HCT116 (cell line): ENCODE measurements around the gene GSG1L. TPM values are rescaled to one million over a fixed set of nuclear protein-coding genes. Genes with fewer than 3 reads are reported as not detected.

Experiments
- ATAC-seq: fragments of 200-7000 bp; cut with Tn5 transposase; 2 replicates; pipeline ENCODE4 v1.9.1; 2020; ENCODE audit warnings: mild to moderate bottlenecking, moderate library complexity
- BruUV-seq: library from RNA; stranded (reverse); fragments of 400-500 nt; replicated peaks from 2 replicates; lab custom pipeline; 2021; lab: Mats Ljungman, UMichigan
- CTCF ChIA-PET: fragments of 300-600 bp; sonication (Branson Sonifier 250); formaldehyde crosslinking; loops from one replicate; lab custom pipeline; 2021; ENCODE audit warnings: antibody characterized with exemption; lab: Charles Lee
- POLR2A ChIA-PET: fragments of 300-600, 350-600 bp; sonication (Branson Sonifier 250); formaldehyde crosslinking; loops from one replicate; lab custom pipeline; 2021; ENCODE audit warnings: antibody characterized with exemption; lab: Charles Lee
- RAD21 ChIA-PET, 2 experiments: fragments of 300-600 bp; sonication (Branson Sonifier 250); formaldehyde crosslinking; loops; one replicate each; lab custom pipeline; 2023; ENCODE audit warnings: low total read pairs in 2 of 2; ENCODE audit not compliant: uncharacterized antibody in 2 of 2, unreplicated experiment in 2 of 2, low non-redundant PET in 1 of 2; lab: Charles Lee
- DNase-seq: peaks from one replicate; pipeline ENCODE4 v3.0.0-alpha.2; 2010; ENCODE audit warnings: low read depth, low spot score
- H2AFZ ChIP-seq: fragments of 200-600 bp; shearing (Covaris generic), sonication (generic); 2 replicates; pipeline ENCODE4 v1.6.1; 2017; ENCODE audit warnings: low read depth, mixed run types, mixed read lengths, antibody characterized with exemption, low read length; ENCODE audit not compliant: poor library complexity, severe bottlenecking
- H3K27ac ChIP-seq: 2 replicates; pipeline ENCODE4 v1.5.1; 2012; ENCODE audit warnings: low read depth, low read length
- H3K27me3 ChIP-seq: fragments of 200-600 bp; sonication (generic); 2 replicates; pipeline ENCODE4 v1.6.1; 2016; ENCODE audit warnings: mixed run types, low read length, mixed read lengths; ENCODE audit not compliant: insufficient read depth
- H3K36me3 ChIP-seq, 2 experiments: fragments of 200-500 bp in 1 of 2; fragments of 200-600 bp in 1 of 2; sonication (Bioruptor generic) in 1 of 2; sonication (generic) in 1 of 2; 2 replicates each; pipeline versions ENCODE4 v1.5.1 to v1.6.1; 2014 to 2016; ENCODE audit warnings: low read length in 2 of 2, inconsistent platforms in 1 of 2, mixed read lengths in 1 of 2, mixed run types in 1 of 2; ENCODE audit not compliant: insufficient read depth in 2 of 2, control insufficient read depth in 1 of 2
- H3K4me1 ChIP-seq, 2 experiments: fragments of 200-600 bp in 1 of 2; sonication (generic) in 1 of 2; 2 replicates each; pipeline versions ENCODE4 v1.5.1 to v1.6.1; 2012 to 2017; ENCODE audit warnings: low read length in 2 of 2, inconsistent platforms in 1 of 2, mild to moderate bottlenecking in 1 of 2, mixed read lengths in 1 of 2, mixed run types in 1 of 2, moderate library complexity in 1 of 2; ENCODE audit not compliant: insufficient read depth in 2 of 2, control insufficient read depth in 1 of 2
- H3K4me2 ChIP-seq: fragments of 200-600 bp; sonication (generic); 2 replicates; pipeline ENCODE4 v1.6.1; 2017; ENCODE audit warnings: mixed run types, low read length, mixed read lengths
- H3K4me3 ChIP-seq, 2 experiments: fragments of 200-600 bp in 1 of 2; sonication (generic) in 1 of 2; replicated peaks in 1 of 2; 2 replicates each; pipeline ENCODE4 v1.5.1; 2011 to 2016; ENCODE audit warnings: low read length in 2 of 2, control low read depth in 1 of 2, low read depth in 1 of 2, mild to moderate bottlenecking in 1 of 2, mixed read lengths in 1 of 2, mixed run types in 1 of 2
- H3K79me2 ChIP-seq: fragments of 200-600 bp; sonication (generic); 2 replicates; pipeline ENCODE4 v1.6.1; 2017; ENCODE audit warnings: mild to moderate bottlenecking, mixed run types, low read length, moderate library complexity, mixed read lengths; ENCODE audit not compliant: insufficient read depth
- H3K9ac ChIP-seq: fragments of 200-600 bp; sonication (generic); 2 replicates; pipeline ENCODE4 v1.6.1; 2016; ENCODE audit warnings: low read length, mixed read lengths
- H3K9me2 ChIP-seq: fragments of 200-600 bp; sonication (generic), shearing (Covaris generic); 2 replicates; pipeline ENCODE4 v1.6.1; 2017; ENCODE audit warnings: mixed run types, mild to moderate bottlenecking, moderate library complexity; ENCODE audit not compliant: insufficient read depth
- H3K9me3 ChIP-seq, 2 experiments: fragments of 200-500 bp in 1 of 2; fragments of 200-600 bp in 1 of 2; sonication (Bioruptor generic) in 1 of 2; sonication (generic) in 1 of 2; 2 replicates each; pipeline ENCODE4 v1.6.1; 2014 to 2017; ENCODE audit warnings: low read length in 2 of 2, mixed read lengths in 2 of 2, inconsistent platforms in 1 of 2, low read depth in 1 of 2, mild to moderate bottlenecking in 1 of 2, mixed run types in 1 of 2, moderate library complexity in 1 of 2; ENCODE audit not compliant: control insufficient read depth in 1 of 2, insufficient read depth in 1 of 2
- H4K20me1 ChIP-seq: fragments of 200-600 bp; sonication (generic), shearing (Covaris generic); 2 replicates; pipeline ENCODE4 v1.6.1; 2017; ENCODE audit warnings: mixed run types, mild to moderate bottlenecking, moderate library complexity; ENCODE audit not compliant: insufficient read depth
- CBX3 ChIP-seq: IDR thresholded peaks from 2 replicates; pipeline ENCODE4 v1.6.1; 2012; ENCODE audit warnings: low read depth
- CEBPB ChIP-seq: IDR thresholded peaks from 2 replicates; pipeline ENCODE4 v1.6.1; 2012; ENCODE audit warnings: low read depth
- ELF1 ChIP-seq: IDR thresholded peaks from 2 replicates; pipeline ENCODE4 v1.6.1; 2012; ENCODE audit warnings: low read depth, borderline replicate concordance
- EZH2 ChIP-seq: fragments of 200-600 bp; sonication (generic); IDR thresholded peaks from 2 replicates; pipeline ENCODE4 v1.6.1; 2017; ENCODE audit warnings: antibody characterized with exemption, mixed run types
- EZH2phosphoT487 ChIP-seq: fragments of 200-600 bp; IDR thresholded peaks from 2 replicates; pipeline ENCODE4 v1.6.1; 2018; ENCODE audit warnings: antibody characterized with exemption, borderline replicate concordance
- FOSL1 ChIP-seq: IDR thresholded peaks from 2 replicates; pipeline ENCODE4 v1.6.1; 2012; ENCODE audit warnings: low read depth
- POLR2A ChIP-seq: IDR thresholded peaks from 2 replicates; pipeline ENCODE4 v1.7.0; 2011; ENCODE audit warnings: borderline replicate concordance; ENCODE audit not compliant: insufficient read depth, insufficient read length; ENCODE audit errors: extremely low read depth
- POLR2AphosphoS5 ChIP-seq: IDR thresholded peaks from 2 replicates; pipeline ENCODE4 v1.6.1; 2011; ENCODE audit warnings: mild to moderate bottlenecking, low read depth, low read length, moderate library complexity
- SIN3A ChIP-seq: IDR thresholded peaks from 2 replicates; pipeline ENCODE4 v1.6.1; 2012; ENCODE audit warnings: low read depth
- SP1 ChIP-seq: IDR thresholded peaks from 2 replicates; pipeline ENCODE4 v1.6.1; 2012; ENCODE audit warnings: low read depth
- SRF ChIP-seq: IDR thresholded peaks from 2 replicates; pipeline ENCODE4 v1.6.1; 2012; ENCODE audit warnings: low read depth
- TCF7L2 ChIP-seq: IDR thresholded peaks from 2 replicates; pipeline ENCODE4 v1.7.0; 2011; ENCODE audit warnings: borderline replicate concordance, inconsistent platforms; ENCODE audit not compliant: insufficient read depth, insufficient read length; ENCODE audit errors: extremely low read depth
- YY1 ChIP-seq: IDR thresholded peaks from 2 replicates; pipeline ENCODE4 v1.6.1; 2011; ENCODE audit warnings: low read length, low read depth, moderate library complexity, mild to moderate bottlenecking; ENCODE audit not compliant: insufficient replicate concordance; ENCODE audit errors: extremely low read depth
- ZFX ChIP-seq: fragments of 450-650 bp; IDR thresholded peaks from 2 replicates; pipeline ENCODE4 v1.6.1; 2017
- ZNF274 ChIP-seq: fragments of 200-500 bp; sonication (Bioruptor generic); IDR thresholded peaks from 2 replicates; pipeline ENCODE4 v1.6.1; 2014; ENCODE audit warnings: mild to moderate bottlenecking, low read depth, low read length, inconsistent platforms
- intact Hi-C: fragments of 100-400 bp; cut with micrococcal nuclease; formaldehyde crosslinking; loops from 2 replicates; pipeline ENCODE4 v1.10.0; 2022
- total RNA-seq: library from RNA; stranded (reverse); gene quantifications from one replicate; pipeline ENCODE4 v1.2.1, GENCODE V29; 2021; ENCODE audit not compliant: unreplicated experiment
- TF ChIP-seq, protein P1 (sequence below): IDR thresholded peaks from 2 replicates; pipeline ENCODE4 v1.6.1; 2012
- TF ChIP-seq, protein P2 (sequence below): IDR thresholded peaks from 2 replicates; pipeline ENCODE4 v1.6.1; 2012; ENCODE audit warnings: low read depth
- TF ChIP-seq, protein P3 (sequence below), 3 experiments: fragments of 200-600 bp in 1 of 3; sonication (generic) in 1 of 3; IDR thresholded peaks in 2 of 3; conservative IDR thresholded peaks in 1 of 3; 2 replicates each; pipeline ENCODE4 v1.5.1; 2012 to 2017; ENCODE audit warnings: low read depth in 2 of 3, low read length in 2 of 3, antibody characterized with exemption in 1 of 3, borderline replicate concordance in 1 of 3, control low read depth in 1 of 3, mild to moderate bottlenecking in 1 of 3, mixed read lengths in 1 of 3, mixed run types in 1 of 3, moderate library complexity in 1 of 3; ENCODE audit not compliant: insufficient read depth in 1 of 3
- TF ChIP-seq, protein P4 (sequence below): IDR thresholded peaks from 2 replicates; pipeline ENCODE4 v1.6.1; 2011; ENCODE audit warnings: mild to moderate bottlenecking, low read length, moderate library complexity; ENCODE audit not compliant: insufficient replicate concordance; ENCODE audit errors: extremely low read depth

The GSG1L gene
- total RNA-seq, 1 experiment from 2014 or later: not detected

DNA sequence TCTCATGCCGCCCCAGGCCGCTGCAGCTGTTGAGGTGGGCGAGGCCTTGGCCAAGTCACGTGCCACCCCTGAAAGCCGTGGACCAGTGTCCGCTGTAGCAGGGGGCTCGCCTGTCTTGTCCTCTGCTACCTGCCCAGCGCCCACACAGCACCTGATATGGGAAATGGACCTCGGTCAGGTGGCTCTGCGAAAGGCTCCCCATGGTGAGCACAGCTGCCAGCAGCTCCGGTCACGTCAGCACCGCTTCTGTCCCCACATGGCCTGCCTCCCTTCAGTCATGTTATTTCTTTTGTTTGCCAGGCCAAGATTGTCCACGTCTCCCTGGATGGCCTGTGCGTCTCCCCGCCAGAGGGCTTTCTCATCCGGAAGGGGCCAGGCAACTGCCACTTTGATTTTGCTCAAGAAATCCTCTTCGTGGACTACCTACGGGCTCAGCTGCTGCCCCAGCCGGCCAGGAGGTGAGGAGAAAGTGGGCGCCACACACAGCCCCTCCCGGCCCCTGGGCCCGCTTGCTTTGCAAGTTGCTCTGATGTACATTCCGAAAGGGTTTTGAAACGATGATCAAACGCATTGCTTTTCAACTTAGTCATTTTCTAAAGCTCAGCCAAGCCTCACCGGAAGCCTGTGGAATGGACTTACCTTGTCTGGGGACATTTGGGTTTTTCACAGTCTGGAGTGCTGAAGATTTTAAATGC lies 293.8 kb downstream of the GSG1L start:
- POLR2A ChIA-PET: no interaction called here
- Histone ChIP-seq H3K27me3 (no peaks in the 10 kb centered on the region), H3K79me2 (no peaks in the 10 kb centered on the region), H4K20me1 (no peaks in the 10 kb centered on the region), H3K9me3 (no peaks in the 10 kb centered on the region), H3K9me2 (no peaks in the 10 kb centered on the region), H3K4me1 (peaks cover 26 to 33% of the 10 kb centered on the region in 2 experiments), H3K27ac (peak overlapping the region; percentile 78), H3K4me2 (peak overlapping the region; percentile 77), H3K4me3 (peak overlapping the region; percentile 9 to 35; a peak in 3 of 4 replicates), H2AFZ (no peak overlapping the region), H3K36me3 (peaks cover 0 to 2% of the 10 kb centered on the region in 2 experiments; a peak in 1 of 4 replicates), H3K9ac (peak overlapping the region; percentile 50)
- CTCF ChIA-PET: interaction anchor here (0.8 to 2.0 kb wide), 3 partner anchors 11 to 129 kb away, joined by 3 to 8 read pairs (median 3); no protein-coding TSS in a partner anchor
- RAD21 ChIA-PET: interaction anchor here (0.6 to 0.7 kb wide), 2 partner anchors 55 to 130 kb away, joined by 3 read pairs; no protein-coding TSS in a partner anchor
- no TSS peak for BruUV-seq
- intact Hi-C loops: no loop called here
- DNase-seq (peak; percentile 80), ATAC-seq (peak; percentile 85)
- TF ChIP-seq, protein P1, sequence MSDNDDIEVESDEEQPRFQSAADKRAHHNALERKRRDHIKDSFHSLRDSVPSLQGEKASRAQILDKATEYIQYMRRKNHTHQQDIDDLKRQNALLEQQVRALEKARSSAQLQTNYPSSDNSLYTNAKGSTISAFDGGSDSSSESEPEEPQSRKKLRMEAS: peak; percentile 81
- TF ChIP-seq EZH2 (no peak), EZH2phosphoT487 (no peak), ZNF274 (no peak), SRF (no peak), FOSL1 (peak; percentile 90), ZFX (no peak), TCF7L2 (peak; percentile 90), SIN3A (peak; percentile 90), CBX3 (peak; percentile 64), ELF1 (no peak), POLR2AphosphoS5 (peak; percentile 28; the same call in 1 of the 2 replicates), SP1 (peak; percentile 83), YY1 (no peak), POLR2A (no peak), CEBPB (peak; percentile 88)
- TF ChIP-seq, protein P2, sequence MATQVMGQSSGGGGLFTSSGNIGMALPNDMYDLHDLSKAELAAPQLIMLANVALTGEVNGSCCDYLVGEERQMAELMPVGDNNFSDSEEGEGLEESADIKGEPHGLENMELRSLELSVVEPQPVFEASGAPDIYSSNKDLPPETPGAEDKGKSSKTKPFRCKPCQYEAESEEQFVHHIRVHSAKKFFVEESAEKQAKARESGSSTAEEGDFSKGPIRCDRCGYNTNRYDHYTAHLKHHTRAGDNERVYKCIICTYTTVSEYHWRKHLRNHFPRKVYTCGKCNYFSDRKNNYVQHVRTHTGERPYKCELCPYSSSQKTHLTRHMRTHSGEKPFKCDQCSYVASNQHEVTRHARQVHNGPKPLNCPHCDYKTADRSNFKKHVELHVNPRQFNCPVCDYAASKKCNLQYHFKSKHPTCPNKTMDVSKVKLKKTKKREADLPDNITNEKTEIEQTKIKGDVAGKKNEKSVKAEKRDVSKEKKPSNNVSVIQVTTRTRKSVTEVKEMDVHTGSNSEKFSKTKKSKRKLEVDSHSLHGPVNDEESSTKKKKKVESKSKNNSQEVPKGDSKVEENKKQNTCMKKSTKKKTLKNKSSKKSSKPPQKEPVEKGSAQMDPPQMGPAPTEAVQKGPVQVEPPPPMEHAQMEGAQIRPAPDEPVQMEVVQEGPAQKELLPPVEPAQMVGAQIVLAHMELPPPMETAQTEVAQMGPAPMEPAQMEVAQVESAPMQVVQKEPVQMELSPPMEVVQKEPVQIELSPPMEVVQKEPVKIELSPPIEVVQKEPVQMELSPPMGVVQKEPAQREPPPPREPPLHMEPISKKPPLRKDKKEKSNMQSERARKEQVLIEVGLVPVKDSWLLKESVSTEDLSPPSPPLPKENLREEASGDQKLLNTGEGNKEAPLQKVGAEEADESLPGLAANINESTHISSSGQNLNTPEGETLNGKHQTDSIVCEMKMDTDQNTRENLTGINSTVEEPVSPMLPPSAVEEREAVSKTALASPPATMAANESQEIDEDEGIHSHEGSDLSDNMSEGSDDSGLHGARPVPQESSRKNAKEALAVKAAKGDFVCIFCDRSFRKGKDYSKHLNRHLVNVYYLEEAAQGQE: no peak
- TF ChIP-seq, protein P3, sequence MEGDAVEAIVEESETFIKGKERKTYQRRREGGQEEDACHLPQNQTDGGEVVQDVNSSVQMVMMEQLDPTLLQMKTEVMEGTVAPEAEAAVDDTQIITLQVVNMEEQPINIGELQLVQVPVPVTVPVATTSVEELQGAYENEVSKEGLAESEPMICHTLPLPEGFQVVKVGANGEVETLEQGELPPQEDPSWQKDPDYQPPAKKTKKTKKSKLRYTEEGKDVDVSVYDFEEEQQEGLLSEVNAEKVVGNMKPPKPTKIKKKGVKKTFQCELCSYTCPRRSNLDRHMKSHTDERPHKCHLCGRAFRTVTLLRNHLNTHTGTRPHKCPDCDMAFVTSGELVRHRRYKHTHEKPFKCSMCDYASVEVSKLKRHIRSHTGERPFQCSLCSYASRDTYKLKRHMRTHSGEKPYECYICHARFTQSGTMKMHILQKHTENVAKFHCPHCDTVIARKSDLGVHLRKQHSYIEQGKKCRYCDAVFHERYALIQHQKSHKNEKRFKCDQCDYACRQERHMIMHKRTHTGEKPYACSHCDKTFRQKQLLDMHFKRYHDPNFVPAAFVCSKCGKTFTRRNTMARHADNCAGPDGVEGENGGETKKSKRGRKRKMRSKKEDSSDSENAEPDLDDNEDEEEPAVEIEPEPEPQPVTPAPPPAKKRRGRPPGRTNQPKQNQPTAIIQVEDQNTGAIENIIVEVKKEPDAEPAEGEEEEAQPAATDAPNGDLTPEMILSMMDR (IDR thresholded peaks at IDR 0.05 in 2 of 3, conservative IDR thresholded peaks at IDR 0.05 in 1 of 3; ENCODE audit: borderline replicate concordance in 1 of 3, insufficient read depth in 1 of 3, low read depth in 2 of 3, low read length in 2 of 3): 0 out of 6 replicates have a peak, but pooled peaks of 1 of the 3 experiments have one; percentile 19
- TF ChIP-seq, protein P4, sequence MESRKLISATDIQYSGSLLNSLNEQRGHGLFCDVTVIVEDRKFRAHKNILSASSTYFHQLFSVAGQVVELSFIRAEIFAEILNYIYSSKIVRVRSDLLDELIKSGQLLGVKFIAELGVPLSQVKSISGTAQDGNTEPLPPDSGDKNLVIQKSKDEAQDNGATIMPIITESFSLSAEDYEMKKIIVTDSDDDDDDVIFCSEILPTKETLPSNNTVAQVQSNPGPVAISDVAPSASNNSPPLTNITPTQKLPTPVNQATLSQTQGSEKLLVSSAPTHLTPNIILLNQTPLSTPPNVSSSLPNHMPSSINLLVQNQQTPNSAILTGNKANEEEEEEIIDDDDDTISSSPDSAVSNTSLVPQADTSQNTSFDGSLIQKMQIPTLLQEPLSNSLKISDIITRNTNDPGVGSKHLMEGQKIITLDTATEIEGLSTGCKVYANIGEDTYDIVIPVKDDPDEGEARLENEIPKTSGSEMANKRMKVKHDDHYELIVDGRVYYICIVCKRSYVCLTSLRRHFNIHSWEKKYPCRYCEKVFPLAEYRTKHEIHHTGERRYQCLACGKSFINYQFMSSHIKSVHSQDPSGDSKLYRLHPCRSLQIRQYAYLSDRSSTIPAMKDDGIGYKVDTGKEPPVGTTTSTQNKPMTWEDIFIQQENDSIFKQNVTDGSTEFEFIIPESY: no peak
